ENCODE measurements around the gene PCDHGB4.
"Not testable (repeated sequence)": the region's sequence is repeated elsewhere in the genome, so short reads cannot be mapped to it uniquely, and the experiment has no call there.

Gene PCDHGB4

DNA sequence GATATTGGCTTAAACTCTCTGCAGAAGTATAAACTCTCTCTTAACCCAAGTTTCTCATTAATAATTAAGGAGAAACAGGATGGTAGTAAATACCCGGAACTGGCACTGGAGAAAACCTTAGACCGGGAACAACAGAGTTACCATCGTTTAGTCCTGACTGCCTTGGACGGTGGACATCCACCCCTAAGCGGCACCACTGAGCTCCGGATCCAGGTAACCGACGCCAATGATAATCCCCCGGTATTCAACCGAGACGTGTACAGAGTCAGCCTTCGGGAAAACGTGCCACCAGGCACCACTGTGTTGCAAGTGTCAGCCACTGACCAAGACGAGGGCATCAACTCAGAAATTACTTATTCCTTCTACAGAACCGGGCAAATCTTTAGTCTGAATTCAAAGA, 11.1 kb downstream of the PCDHGB4 start:
- DNase-seq (ENCODE audit: low read depth in 2 of 2): no peak

DNA sequence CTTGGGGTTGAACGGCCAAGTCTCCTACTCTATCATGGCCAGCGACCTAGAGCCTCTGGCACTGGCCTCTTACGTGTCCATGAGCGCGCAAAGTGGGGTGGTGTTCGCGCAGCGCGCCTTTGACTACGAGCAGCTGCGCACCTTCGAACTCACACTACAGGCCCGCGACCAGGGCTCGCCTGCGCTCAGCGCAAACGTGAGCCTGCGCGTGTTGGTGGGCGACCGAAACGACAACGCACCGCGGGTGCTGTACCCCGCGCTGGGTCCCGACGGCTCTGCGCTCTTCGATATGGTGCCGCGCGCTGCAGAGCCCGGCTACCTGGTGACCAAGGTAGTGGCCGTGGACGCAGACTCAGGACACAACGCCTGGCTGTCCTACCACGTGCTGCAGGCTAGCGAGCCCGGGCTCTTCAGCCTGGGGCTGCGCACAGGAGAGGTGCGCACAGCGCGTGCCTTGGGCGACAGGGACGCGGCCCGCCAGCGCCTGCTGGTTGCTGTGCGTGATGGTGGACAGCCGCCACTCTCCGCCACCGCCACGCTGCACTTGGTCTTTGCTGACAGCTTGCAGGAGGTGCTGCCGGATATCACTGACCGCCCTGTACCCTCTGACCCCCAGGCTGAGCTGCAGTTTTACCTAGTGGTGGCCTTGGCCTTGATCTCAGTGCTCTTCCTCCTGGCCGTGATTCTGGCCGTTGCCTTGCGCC, 12.2 kb downstream of the PCDHGB4 start:
- DNase-seq (ENCODE audit: low read depth in 2 of 2): no peak

DNA sequence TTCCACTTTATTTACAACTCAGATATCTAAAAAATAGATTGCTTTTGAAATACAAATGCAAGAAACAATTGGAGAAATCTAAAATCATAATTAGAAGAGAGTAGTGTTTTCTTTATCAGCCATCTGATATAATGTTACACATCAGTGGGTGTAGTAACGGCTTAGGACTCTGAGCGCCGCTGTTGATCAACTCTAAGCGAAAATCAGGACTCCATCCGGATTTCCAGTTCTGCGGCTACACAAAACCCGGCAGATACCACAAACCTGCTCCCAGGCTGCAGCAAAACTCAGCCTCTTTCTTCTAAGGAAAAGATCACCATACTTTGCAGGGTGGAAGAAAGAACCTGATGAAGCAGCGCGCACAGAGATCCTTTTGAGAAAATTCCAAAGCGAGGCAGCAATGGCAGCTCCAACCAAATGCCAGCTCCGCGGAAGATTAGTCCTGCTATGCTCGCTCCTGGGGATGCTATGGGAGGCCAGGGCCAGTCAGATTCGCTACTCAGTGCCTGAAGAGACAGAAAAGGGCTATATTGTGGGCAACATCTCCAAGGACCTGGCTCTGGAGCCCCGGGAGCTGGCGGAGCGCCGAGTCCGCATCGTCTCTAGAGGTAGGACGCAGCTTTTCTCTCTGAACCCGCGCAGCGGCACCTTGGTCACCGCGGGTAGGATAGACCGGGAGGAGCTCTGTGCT, 15.2 kb downstream of the PCDHGB4 start, which contains the start of gene PCDHGA9:
Gene PCDHGA9 (plus strand): TSS at position 226 of the 691 bp plus-strand sequence. CDS start 175 bp downstream, at position 401.
- DNase-seq (ENCODE audit: low read depth in 2 of 2): no peak

DNA sequence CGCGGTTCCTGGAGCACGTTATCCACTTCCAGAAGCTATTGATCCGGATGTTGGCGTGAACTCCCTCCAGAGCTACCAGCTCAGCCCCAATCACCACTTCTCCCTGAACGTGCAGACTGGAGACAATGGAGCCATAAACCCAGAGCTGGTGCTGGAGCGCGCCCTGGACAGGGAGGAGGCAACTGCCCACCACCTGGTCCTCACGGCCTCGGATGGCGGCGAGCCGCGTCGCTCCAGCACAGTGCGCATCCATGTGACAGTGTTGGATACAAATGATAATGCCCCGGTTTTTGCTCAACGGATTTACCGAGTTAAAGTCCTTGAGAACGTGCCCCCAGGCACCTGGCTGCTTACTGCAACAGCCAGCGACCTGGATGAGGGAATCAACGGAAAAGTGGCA, 15.9 kb downstream of the PCDHGB4 start:
- no peak for DNase-seq (ENCODE audit: low read depth in 2 of 2)

DNA sequence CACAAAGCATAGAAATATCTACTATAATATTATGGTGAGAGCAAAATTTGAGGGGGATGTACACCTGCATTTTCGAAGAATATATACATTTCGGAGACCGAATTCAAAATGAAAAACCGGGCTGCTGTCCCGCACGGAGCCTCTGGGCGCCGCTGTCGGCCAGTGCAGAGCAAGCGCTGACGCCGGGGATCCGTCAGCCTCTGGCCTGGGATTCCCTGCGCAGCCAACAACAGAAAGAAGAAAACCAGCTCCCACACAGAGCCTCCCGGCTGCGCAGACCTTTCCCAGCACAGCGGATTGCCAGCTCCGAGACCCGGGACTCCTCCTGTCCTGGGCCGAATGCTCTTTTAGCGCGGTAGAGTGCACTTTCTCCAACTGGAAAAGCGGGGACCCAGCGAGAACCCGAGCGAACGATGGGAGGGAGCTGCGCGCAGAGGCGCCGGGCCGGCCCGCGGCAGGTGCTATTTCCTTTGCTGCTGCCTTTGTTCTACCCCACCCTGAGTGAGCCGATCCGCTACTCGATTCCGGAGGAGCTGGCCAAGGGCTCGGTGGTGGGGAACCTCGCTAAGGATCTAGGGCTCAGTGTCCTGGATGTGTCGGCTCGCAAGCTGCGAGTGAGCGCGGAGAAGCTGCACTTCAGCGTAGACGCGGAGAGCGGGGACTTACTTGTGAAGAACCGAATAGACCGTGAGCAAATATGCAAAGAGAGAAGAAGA, 20.4 kb downstream of the PCDHGB4 start, which contains the start of gene PCDHGB6:
Gene PCDHGB6 (plus strand): TSS at position 232 of the 716 bp plus-strand sequence. CDS start 182 bp downstream, at position 414.
- DNase-seq (ENCODE audit: low read depth in 2 of 2): peak in 1 of 2 donors; percentile 12

DNA sequence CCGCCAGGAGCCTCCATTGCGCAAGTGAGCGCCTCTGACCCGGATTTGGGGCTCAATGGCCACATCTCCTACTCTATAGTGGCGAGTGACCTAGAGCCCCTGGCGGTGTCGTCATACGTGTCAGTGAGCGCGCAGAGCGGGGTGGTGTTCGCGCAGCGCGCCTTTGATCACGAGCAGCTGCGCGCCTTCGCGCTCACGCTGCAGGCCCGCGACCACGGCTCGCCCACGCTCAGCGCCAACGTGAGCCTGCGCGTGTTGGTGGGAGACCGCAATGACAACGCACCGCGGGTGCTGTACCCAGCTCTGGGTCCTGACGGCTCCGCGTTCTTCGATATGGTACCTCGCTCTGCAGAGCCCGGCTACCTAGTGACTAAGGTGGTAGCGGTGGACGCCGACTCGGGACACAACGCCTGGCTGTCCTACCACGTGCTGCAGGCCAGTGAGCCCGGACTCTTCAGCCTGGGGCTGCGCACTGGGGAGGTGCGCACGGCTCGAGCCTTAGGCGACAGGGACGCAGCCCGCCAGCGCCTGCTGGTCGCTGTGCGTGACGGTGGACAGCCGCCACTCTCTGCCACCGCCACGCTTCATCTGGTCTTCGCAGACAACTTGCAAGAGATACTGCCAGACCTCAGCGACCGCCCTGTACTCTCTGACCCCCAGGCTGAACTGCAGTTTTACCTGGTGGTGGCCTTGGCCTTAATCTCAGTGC, 22.3 kb downstream of the PCDHGB4 start:
- DNase-seq (ENCODE audit: low read depth in 2 of 2): no peak

DNA sequence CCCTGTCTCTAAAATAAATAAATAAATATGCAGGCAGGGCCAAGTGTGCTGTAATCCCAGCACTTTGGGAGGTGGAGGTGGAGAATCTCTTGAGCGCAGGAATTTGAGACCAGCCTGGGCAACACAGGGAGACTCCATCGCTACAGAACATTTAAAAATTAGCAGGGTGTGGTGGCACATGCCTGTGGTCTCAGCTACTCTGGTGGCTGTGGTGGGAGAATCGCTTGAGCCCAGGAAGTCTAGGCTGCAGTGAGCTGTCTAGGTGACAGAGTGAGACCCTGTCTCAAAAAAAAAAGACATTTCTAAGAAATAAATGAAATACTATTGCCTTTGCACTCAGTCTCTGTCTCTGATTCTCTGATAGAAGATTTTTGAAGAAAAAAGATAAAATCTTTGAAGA, 24.1 kb downstream of the PCDHGB4 start:
- DNase-seq (ENCODE audit: low read depth in 2 of 2): no peak

DNA sequence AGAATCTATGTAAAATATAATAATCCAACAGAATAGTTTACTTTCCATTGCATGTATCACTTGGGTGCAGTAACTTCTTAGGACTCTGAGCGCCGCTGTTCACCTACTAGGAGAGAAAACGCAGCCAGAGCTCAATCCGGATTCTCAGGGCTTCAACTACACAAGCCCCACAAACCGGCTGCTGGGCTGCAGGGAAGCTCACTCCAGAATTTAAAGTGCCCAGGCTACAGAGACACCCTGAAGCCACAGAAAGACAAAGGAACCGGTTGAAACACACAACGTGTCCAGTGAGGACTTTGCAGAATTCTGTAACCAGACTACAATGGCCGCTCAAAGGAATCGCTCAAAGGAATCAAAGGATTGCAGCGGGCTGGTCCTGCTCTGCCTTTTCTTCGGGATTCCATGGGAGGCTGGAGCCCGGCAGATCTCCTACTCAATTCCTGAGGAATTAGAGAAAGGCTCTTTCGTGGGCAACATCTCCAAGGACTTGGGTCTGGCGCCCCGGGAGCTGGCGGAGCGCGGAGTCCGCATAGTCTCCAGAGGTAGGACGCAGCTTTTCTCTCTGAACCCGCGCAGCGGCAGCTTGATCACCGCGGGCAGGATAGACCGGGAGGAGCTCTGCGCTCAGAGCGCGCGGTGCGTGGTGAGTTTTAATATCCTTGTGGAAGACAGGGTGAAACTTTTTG, 25.5 kb downstream of the PCDHGB4 start, which contains the start of gene PCDHGA10:
Gene PCDHGA10 (plus strand): TSS at position 134 of the 686 bp plus-strand sequence. CDS start 189 bp downstream, at position 323.
- DNase-seq (ENCODE audit: low read depth in 2 of 2): peak in 1 of 2 donors; percentile 51

DNA sequence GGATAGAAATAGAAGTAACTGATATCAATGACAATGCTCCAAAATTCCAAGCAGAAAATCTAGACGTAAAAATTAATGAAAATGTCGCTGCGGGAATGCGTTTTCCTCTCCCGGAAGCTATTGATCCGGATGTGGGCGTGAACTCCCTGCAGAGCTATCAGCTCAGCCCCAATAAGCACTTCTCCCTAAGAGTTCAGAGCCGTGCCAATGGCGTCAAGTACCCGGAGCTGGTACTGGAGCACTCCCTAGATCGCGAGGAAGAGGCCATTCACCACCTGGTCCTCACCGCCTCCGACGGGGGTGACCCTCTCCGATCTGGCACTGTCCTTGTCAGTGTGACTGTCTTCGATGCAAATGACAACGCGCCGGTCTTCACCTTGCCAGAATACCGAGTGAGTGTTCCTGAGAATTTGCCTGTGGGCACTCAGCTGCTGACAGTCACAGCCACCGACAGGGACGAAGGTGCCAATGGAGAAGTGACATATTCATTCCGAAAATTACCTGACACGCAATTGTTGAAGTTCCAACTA, 26.1 kb downstream of the PCDHGB4 start:
- no peak for DNase-seq (ENCODE audit: low read depth in 2 of 2)

DNA sequence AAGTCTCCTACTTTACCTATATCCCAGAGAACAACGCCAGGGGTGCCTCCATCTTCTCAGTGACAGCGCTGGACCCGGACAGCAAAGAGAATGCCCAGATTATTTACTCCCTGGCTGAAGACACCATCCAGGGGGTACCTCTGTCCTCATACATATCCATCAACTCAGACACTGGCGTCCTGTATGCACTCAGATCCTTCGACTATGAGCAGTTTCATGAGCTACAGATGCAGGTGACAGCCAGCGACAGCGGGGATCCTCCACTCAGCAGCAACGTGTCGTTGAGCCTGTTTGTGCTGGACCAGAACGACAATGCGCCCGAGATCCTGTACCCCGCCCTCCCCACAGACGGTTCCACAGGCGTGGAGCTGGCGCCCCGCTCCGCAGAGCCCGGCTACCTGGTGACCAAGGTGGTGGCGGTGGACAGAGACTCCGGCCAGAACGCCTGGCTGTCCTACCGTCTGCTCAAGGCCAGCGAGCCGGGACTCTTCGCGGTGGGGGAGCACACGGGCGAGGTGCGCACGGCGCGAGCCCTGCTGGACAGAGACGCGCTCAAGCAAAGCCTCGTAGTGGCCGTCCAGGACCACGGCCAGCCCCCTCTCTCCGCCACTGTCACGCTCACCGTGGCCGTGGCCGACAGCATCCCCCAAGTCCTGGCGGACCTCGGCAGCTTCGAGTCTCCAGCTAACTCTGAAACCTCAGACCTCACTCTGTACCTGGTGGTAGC, 27.2 kb downstream of the PCDHGB4 start:
- not testable (repeated sequence) for DNase-seq (ENCODE audit: low read depth in 2 of 2)

DNA sequence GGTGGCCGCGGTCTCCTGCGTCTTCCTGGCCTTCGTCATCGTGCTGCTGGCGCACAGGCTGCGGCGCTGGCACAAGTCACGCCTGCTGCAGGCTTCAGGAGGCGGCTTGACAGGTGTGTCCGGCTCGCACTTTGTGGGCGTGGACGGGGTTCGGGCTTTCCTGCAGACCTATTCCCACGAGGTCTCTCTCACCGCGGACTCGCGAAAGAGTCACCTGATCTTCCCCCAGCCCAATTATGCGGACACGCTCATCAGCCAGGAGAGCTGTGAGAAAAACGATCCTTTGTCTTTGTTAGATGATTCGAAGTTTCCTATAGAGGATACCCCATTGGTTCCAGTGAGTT, 27.7 kb downstream of the PCDHGB4 start:
- not testable (repeated sequence) for DNase-seq (ENCODE audit: low read depth in 2 of 2)

DNA sequence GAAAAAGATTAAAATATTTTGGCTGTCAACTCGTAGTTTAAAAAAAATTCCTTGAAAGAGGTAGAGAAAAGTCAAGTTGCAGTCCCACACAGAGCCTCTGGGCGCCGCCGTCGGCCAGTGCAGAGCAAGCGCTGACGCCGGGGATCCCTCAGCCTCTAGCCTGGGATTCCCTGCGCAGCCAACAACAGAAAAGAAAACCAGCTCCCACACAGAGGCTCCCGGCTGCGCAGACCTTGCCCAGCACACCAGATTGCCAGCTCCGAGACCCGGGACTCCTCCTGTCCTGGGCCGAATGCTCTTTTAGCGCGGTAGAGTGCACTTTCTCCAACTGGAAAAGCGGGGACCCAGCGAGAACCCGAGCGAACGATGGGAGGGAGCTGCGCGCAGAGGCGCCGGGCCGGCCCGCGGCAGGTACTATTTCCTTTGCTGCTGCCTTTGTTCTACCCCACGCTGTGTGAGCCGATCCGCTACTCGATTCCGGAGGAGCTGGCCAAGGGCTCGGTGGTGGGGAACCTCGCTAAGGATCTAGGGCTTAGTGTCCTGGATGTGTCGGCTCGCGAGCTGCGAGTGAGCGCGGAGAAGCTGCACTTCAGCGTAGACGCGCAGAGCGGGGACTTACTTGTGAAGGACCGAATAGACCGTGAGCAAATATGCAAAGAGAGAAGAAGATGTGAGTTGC, 30.1 kb downstream of the PCDHGB4 start, which contains the start of gene PCDHGB7:
Gene PCDHGB7 (plus strand): TSS at position 184 of the 679 bp plus-strand sequence. CDS start 183 bp downstream, at position 367.
- peak; percentile 48 to 51 for DNase-seq (ENCODE audit: low read depth in 2 of 2)

DNA sequence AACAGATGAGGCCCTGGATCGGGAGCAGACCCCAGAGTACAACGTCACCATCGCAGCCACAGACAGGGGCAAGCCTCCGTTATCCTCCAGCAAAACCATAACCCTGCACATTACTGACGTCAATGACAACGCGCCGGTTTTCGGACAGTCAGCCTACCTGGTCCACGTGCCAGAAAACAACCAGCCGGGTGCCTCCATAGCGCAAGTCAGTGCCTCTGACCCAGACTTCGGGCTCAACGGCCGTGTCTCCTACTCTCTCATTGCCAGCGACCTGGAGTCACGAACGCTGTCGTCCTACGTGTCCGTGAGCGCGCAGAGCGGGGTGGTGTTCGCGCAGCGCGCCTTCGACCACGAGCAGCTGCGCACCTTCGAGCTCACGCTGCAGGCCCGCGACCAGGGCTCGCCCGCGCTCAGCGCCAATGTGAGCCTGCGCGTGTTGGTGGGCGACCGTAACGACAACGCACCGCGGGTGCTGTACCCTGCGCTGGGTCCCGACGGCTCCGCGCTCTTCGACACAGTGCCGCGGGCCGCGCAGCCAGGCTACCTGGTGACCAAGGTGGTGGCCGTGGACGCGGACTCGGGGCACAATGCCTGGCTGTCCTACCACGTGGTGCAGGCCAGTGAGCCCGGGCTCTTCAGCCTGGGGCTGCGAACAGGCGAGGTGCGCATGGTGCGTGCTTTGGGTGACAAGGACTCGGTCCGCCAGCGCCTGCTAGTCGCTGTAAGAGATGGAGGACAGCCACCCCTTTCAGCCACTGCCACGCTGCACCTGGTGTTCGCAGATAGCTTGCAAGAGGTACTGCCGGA, 31.8 kb downstream of the PCDHGB4 start:
- no peak for DNase-seq (ENCODE audit: low read depth in 2 of 2)

DNA sequence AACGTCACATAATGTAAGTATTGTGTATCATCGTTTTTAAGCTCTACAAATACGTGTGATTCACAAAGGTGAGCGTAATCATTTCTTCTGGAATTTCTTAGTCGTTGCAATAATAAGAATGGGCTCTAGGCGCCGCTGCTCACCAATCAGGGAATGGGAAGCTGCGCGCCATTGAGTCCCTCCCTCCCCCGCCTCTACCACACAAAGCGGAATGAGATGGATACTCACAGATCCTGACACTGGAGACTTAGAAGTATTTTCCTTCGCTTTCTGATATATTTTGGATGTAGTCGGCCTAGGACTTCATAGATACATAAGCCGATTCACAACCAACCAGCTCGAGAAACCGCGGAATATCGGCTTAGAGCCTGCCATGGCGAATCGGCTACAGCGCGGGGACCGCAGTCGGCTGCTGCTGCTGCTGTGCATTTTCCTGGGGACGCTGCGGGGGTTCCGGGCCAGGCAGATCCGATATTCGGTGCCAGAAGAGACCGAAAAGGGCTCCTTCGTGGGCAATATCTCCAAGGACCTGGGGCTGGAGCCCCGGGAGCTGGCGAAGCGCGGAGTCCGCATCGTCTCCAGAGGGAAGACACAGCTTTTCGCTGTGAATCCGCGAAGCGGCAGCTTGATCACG, 33.5 kb downstream of the PCDHGB4 start, which contains the start of gene PCDHGA11:
Gene PCDHGA11 (plus strand): TSS at position 197 of the 634 bp plus-strand sequence. CDS start 177 bp downstream, at position 374.
- peak in 1 of 2 donors; percentile 39 for DNase-seq (ENCODE audit: low read depth in 2 of 2)

DNA sequence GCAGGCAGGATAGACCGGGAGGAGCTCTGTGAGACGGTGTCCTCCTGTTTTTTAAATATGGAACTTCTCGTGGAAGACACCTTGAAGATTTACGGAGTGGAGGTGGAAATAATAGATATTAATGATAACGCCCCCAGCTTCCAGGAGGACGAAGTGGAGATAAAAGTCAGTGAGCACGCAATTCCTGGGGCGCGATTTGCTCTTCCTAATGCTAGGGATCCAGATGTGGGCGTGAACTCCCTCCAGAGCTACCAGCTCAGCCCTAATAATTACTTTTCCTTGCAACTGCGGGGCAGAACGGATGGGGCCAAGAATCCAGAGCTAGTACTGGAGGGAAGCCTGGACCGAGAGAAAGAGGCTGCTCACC, 34.0 kb downstream of the PCDHGB4 start:
- DNase-seq (ENCODE audit: low read depth in 2 of 2): no peak

DNA sequence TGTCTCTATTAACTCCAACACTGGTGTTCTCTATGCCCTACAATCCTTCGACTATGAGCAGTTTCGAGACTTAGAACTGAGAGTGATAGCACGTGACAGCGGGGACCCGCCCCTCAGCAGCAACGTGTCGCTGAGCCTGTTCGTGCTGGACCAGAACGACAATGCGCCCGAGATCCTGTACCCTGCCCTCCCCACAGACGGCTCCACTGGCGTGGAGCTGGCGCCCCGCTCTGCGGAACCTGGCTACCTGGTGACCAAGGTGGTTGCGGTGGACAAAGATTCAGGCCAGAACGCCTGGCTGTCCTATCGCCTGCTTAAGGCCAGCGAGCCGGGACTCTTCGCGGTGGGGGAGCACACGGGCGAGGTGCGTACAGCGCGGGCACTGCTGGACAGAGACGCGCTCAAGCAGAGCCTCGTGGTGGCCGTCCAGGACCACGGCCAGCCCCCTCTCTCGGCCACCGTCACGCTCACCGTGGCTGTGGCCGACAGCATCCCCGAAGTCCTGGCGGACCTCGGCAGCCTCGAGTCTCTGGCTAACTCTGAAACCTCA, 35.3 kb downstream of the PCDHGB4 start:
- DNase-seq (ENCODE audit: low read depth in 2 of 2): no peak

DNA sequence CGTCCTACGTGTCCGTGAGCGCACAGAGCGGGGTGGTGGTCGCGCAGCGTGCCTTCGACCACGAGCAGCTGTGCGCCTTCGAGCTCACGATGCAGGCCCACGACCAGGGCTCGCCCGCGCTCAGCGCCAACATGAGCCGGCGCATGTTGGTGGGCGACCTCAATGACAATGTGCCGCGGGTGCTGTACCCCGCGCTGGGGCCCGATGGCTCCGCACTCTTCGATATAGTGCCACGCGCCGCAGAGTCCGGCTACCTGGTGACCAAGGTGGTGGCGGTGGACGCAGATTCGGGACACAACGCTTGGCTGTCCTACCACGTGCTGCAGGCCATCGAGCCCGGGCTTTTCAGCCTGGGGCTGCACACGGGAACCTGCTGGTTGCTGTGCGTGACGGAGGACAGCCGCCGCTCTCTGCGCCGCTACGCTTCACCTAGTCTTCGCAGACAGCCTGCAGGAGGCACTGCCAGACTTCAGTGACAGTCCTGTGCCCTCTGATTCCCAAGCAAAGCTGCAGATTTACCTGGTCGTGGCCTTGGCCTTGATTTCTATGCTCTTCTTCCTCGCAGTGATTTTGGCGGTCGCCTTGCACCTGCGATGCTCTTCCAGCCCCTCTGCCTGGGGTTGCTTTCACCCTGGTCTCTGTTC, 40.4 kb downstream of the PCDHGB4 start:
- no peak for DNase-seq (ENCODE audit: low read depth in 2 of 2)

All from stimulated activated CD4-positive, alpha-beta T cell treated with anti-CD3 and anti-CD28 coated beads, Interleukin-4, amount 100 ng/mL, for 48 hours (primary cell).